Lung (tissue), 12 donors: ENCODE measurements around the gene SLC26A9. TPM values are rescaled to one million over a fixed set of nuclear protein-coding genes. Genes with fewer than 3 reads are reported as not detected.

Experiments used
- ATAC-seq: fragments of 200-7000 bp; cut with Tn5 transposase; one replicate; pipeline ENCODE4 v1.9.1; 2020; ENCODE audit warnings: moderate number of reproducible peaks; ENCODE audit not compliant: insufficient read depth, low FRiP score
- DNase-seq, 3 donors: peaks; one replicate each; pipeline ENCODE4 v3.0.0-alpha.2; 2013 to 2017
- H3K27ac ChIP-seq, 2 donors: one replicate each; pipeline ENCODE4 v1.5.1; 2013; ENCODE audit warnings: mild to moderate bottlenecking in 2 of 2, moderate library complexity in 2 of 2, control low read depth in 1 of 2, inconsistent platforms in 1 of 2, low read depth in 1 of 2, low read length in 1 of 2
- H3K27me3 ChIP-seq, 3 donors: one replicate each; pipeline ENCODE4 v1.5.1; 2013; ENCODE audit warnings: low read length in 2 of 3; ENCODE audit not compliant: control insufficient read depth in 3 of 3, insufficient read depth in 3 of 3
- H3K36me3 ChIP-seq, 4 donors: one replicate each; pipeline ENCODE4 v1.5.1; 2013; ENCODE audit warnings: low read length in 4 of 4, mild to moderate bottlenecking in 1 of 4, moderate library complexity in 1 of 4; ENCODE audit not compliant: control insufficient read depth in 4 of 4, insufficient read depth in 4 of 4
- H3K4me1 ChIP-seq, 5 donors: one replicate each; pipeline ENCODE4 v1.5.1; 2013; ENCODE audit warnings: low read length in 5 of 5, mild to moderate bottlenecking in 2 of 5, moderate library complexity in 1 of 5; ENCODE audit not compliant: control insufficient read depth in 5 of 5, insufficient read depth in 5 of 5
- H3K4me3 ChIP-seq: one replicate; pipeline ENCODE4 v1.5.1; 2013; ENCODE audit warnings: mild to moderate bottlenecking, control low read depth, moderate library complexity
- H3K9ac ChIP-seq, 2 donors: one replicate each; pipeline ENCODE4 v1.5.1; 2013; ENCODE audit warnings: low read length in 2 of 2, control low read depth in 1 of 2; ENCODE audit not compliant: insufficient read depth in 1 of 2
- H3K9me3 ChIP-seq, 4 donors: one replicate each; pipeline ENCODE4 v1.5.1; 2013; ENCODE audit warnings: low read length in 3 of 4, mild to moderate bottlenecking in 1 of 4, moderate library complexity in 1 of 4; ENCODE audit not compliant: control insufficient read depth in 4 of 4, insufficient read depth in 3 of 4
- whole genome bisulfite sequencing, 2 donors: extraction: QIAGEN DNeasy Blood & Tissue Kit; methylation state at CpG; one replicate each; pipeline ENCODE4 v1.1.7; 2013; 5-methylcytosine and 5-hydroxymethylcytosine counted together
- polyA plus RNA-seq, 2 donors: library from polyadenylated mRNA; stranded (reverse); fragments of 200-250 nt; gene quantifications; one replicate each; pipeline ENCODE4 v1.2.1, GENCODE V29; 2013
- total RNA-seq, 2 donors: library from RNA; depleted of rRNA in 1 of 2; stranded (reverse); fragments of >200 nt in 1 of 2; gene quantifications; one replicate each; pipeline ENCODE4 v1.2.1, GENCODE V29; 2014 to 2021
- TF ChIP-seq, protein P1 (sequence below): IDR thresholded peaks from 2 replicates; pipeline ENCODE4 v1.5.1; 2012; ENCODE audit warnings: mild to moderate bottlenecking; ENCODE audit errors: control extremely low read depth, extremely low read depth
- donor health status: control.
- donor health status: control.
- donor health status: Bipolar disorder and iron deficiency.
- donor health status: healthy.
- donor health status: DM: yes; HTN: yes; CAD: no.

Gene SLC26A9
- total and polyA plus RNA-seq, 4 donors: 0.14 to 30.3 (median 15.8) TPM

DNA sequence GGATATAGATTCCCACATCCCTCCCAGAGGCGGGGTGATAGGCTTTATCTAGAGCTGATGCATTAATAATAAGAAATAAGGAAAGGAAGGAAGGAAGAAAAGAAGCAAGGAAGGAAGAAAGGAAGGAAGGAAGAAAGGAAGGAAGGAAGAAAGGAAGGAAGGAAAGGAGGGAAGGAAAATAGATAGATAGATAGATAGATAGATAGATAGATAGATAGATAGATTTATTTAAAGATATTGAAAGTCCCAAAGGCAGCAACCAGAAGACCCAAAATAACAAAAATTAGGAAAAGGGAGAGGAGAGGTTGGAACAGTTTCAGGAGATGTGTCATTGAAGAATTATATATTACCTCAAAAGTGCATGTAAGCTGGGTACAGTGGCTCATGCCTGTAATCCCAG lies 12.2 kb upstream of the SLC26A9 start:
- no peak for ATAC-seq
- no peak overlapping the region for H3K4me3 ChIP-seq
- TF ChIP-seq, protein P1, sequence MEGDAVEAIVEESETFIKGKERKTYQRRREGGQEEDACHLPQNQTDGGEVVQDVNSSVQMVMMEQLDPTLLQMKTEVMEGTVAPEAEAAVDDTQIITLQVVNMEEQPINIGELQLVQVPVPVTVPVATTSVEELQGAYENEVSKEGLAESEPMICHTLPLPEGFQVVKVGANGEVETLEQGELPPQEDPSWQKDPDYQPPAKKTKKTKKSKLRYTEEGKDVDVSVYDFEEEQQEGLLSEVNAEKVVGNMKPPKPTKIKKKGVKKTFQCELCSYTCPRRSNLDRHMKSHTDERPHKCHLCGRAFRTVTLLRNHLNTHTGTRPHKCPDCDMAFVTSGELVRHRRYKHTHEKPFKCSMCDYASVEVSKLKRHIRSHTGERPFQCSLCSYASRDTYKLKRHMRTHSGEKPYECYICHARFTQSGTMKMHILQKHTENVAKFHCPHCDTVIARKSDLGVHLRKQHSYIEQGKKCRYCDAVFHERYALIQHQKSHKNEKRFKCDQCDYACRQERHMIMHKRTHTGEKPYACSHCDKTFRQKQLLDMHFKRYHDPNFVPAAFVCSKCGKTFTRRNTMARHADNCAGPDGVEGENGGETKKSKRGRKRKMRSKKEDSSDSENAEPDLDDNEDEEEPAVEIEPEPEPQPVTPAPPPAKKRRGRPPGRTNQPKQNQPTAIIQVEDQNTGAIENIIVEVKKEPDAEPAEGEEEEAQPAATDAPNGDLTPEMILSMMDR: no peak
- no peaks in the 10 kb centered on the region for H3K36me3 ChIP-seq
- H3K4me1 ChIP-seq: peaks cover 0 to 5% (median 3%) of the 10 kb centered on the region in 5 donors
- H3K9me3 ChIP-seq: no peaks in the 10 kb centered on the region
- 84 to 86% methylated on average over 1 of the region's 1 CpG for WGBS, 2 donors
- no peak for DNase-seq
- H3K27ac ChIP-seq: no peak overlapping the region
- no peaks in the 10 kb centered on the region for H3K27me3 ChIP-seq
- no peak overlapping the region for H3K9ac ChIP-seq

DNA sequence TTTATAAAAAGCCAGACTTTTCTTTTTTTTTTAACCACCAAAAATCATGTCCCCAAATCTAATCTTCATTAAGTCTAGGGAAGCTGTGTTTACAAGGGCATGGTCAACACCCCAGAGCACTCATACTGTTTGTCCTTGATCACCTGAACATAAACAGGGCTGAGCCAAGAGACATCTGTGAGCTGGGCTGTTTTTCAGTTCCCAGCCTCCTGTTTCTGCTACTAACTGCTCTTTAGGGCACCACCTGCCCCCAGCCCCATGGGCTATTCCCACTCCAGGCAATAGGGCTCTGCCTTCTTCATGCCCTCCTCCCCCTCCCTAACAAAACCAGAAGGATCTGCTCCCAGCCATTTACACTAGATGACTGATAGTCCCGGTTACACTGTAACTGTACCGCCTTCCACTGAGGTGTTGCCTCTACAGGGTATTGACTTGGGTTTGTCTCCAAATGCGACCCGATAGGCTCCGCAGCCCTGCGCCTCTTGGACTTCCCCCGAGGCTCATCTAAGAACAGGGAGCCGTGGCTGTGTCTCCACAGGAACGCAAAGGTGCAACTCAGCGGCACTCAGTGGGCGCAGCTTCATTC lies 11.7 kb upstream of the SLC26A9 start:
- ATAC-seq (no peak), DNase-seq (no peak)
- Histone ChIP-seq H3K27me3 (no peaks in the 10 kb centered on the region), H3K4me1 (peaks cover 0 to 9% (median 8%) of the 10 kb centered on the region in 5 donors), H3K36me3 (no peaks in the 10 kb centered on the region), H3K9ac (no peak overlapping the region), H3K27ac (no peak overlapping the region), H3K4me3 (no peak overlapping the region), H3K9me3 (no peaks in the 10 kb centered on the region)
- TF ChIP-seq, protein P1: no peak
- WGBS, 2 donors: 77 to 89% methylated on average over 11 of the region's 11 CpGs

DNA sequence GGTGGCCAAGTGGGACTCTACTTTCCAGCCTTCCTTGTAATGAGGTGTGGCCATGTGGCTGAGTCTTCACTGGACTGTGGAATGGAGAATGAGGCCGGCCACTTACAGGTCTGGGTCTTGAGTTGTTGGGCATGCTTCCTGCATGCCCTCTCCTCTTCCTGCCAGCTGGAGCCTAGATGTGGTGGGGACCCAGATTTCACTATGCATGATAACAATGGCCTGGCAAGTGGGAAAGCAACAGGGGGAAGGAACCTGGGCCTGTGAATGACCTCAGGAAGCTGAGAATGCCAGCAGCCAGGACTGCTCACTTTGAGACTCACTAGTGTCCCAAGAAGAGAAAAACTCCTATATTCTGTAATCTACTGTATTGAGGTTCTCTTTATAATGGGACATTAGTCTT lies 8.5 kb upstream of the SLC26A9 start:
- no peaks in the 10 kb centered on the region for H3K27me3 ChIP-seq
- H3K36me3 ChIP-seq: no peaks in the 10 kb centered on the region
- no peak overlapping the region for H3K4me3 ChIP-seq
- WGBS, 2 donors: 67 to 85% methylated on average over 1 of the region's 1 CpG
- peaks cover 0 to 14% (median 5%) of the 10 kb centered on the region in 5 donors for H3K4me1 ChIP-seq
- ATAC-seq: no peak
- H3K9ac ChIP-seq: no peak overlapping the region
- no peak for DNase-seq
- TF ChIP-seq, protein P1: no peak
- H3K27ac ChIP-seq: no peak overlapping the region
- H3K9me3 ChIP-seq: no peaks in the 10 kb centered on the region
